GM12865 (cell line): ENCODE data around the gene SORCS3.

Source experiments
- DNase-seq: peaks from one replicate; pipeline ENCODE4 v3.0.0; 2010; ENCODE audit warnings: low read depth
- H3K4me3 ChIP-seq: 2 replicates; pipeline ENCODE4 v1.5.1; 2011; ENCODE audit warnings: mild to moderate bottlenecking, low read depth, low read length, control low read depth
- TF ChIP-seq, protein P1 (sequence below): IDR thresholded peaks from 2 replicates; pipeline ENCODE4 v1.5.1; 2011; ENCODE audit warnings: low read length, control low read depth, low read depth, inconsistent platforms; ENCODE audit not compliant: insufficient read depth; ENCODE audit errors: missing control alignments

Gene SORCS3

GRCh38 chr10:104822088-104822487 lies 181.0 kb downstream of the SORCS3 start:
- DNase-seq: no peak
- TF ChIP-seq, protein P1, sequence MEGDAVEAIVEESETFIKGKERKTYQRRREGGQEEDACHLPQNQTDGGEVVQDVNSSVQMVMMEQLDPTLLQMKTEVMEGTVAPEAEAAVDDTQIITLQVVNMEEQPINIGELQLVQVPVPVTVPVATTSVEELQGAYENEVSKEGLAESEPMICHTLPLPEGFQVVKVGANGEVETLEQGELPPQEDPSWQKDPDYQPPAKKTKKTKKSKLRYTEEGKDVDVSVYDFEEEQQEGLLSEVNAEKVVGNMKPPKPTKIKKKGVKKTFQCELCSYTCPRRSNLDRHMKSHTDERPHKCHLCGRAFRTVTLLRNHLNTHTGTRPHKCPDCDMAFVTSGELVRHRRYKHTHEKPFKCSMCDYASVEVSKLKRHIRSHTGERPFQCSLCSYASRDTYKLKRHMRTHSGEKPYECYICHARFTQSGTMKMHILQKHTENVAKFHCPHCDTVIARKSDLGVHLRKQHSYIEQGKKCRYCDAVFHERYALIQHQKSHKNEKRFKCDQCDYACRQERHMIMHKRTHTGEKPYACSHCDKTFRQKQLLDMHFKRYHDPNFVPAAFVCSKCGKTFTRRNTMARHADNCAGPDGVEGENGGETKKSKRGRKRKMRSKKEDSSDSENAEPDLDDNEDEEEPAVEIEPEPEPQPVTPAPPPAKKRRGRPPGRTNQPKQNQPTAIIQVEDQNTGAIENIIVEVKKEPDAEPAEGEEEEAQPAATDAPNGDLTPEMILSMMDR: no peak
- H3K4me3 ChIP-seq: no peak overlapping the region

DNA sequence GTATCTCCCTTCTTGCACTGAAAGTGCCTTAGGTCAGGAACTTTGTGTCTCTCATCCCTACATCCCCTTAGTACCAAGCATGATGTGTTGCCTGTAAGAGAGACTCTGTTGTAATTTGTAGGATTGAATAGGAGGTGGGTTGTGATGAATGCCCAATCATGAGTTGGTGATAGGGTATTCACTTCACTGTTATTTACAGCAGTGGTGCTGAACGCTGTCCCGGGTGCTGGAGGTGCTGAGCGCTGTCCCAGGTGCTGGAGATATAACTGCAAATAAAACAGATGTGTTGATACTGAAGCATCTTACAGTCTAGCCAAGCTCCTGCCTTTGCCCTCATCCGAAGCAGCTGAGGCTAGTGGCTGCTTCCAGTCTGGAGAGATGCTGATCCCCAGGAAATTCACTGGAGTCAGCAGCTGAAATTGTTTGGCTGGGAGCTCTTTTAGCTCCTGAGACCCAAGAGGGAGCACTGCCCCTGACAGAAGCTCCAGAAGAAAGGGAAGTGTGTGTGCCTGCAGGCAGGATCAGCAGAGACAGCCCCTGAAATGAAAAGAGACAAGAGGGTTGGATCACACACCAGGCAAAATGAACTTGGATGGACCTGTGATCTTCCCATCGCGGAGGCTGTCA lies 183.4 kb downstream of the SORCS3 start:
- no peak overlapping the region for H3K4me3 ChIP-seq
- TF ChIP-seq, protein P1: no peak
- DNase-seq: peak; percentile 41

GRCh38 chr10:104831272-104831671 lies 190.2 kb downstream of the SORCS3 start:
- DNase-seq: peak; percentile 33
- TF ChIP-seq, protein P1: no peak
- no peak overlapping the region for H3K4me3 ChIP-seq

DNA sequence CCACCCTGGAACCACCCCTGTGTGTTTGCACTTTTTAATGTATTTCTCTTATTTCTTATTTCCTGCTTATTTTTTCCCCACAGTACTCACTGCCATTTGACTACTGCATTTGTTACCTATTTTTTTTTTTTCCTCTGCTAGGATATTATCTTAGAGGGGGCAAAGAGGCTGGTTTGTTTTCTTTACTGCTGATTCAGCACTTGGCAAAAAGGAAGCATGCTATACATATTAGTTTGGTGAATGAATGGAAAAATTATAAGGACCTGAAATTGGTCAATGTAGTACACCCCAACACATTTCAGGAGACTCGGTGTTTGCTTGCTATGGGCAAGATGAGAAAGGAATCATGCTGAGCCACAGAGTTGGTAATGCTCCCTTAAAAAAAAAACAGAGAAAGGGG lies 193.5 kb downstream of the SORCS3 start:
- TF ChIP-seq, protein P1: no peak
- H3K4me3 ChIP-seq: no peak overlapping the region
- no peak for DNase-seq

DNA sequence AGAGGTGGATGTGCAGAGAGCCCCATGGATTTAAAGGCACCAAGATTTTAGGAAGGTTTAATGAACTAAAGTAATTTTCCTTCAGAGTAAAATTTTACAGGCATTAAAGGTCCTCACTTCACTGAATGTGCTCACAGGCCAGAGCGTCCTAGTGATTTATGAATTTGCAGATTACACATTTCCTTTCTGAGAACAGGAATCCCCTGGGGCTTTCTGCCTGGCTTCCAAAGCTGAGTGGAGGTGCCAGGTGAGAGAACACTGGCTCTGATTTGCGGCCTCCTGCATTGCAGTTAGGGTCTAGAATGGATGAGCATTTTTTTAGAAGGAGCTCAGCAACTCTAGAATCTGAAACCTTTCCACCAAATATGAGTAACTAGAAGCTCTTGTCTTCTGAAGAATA lies 194.3 kb downstream of the SORCS3 start:
- TF ChIP-seq, protein P1: no peak
- DNase-seq: peak; percentile 54
- H3K4me3 ChIP-seq: no peak overlapping the region

- TF ChIP-seq, protein P1: no peak
- no peak for DNase-seq
- no peak overlapping the region for H3K4me3 ChIP-seq
These were observed 201.6 kb downstream of the SORCS3 start for GRCh38 chr10:104842704-104843103.

- H3K4me3 ChIP-seq: no peak overlapping the region
- DNase-seq: no peak
- TF ChIP-seq, protein P1: no peak
These were observed 203.0 kb downstream of the SORCS3 start for GRCh38 chr10:104844073-104844472.
